ENCODE results near the gene RGS17. TPM values are rescaled to one million over a fixed set of nuclear protein-coding genes. Genes with fewer than 3 reads are reported as not detected.
A peak's percentile ranks its signal among the peaks of the same experiment; 100 is the strongest.

The RGS17 gene
- total RNA-seq, 6 experiments from 2014 or later = not detected

DNA sequence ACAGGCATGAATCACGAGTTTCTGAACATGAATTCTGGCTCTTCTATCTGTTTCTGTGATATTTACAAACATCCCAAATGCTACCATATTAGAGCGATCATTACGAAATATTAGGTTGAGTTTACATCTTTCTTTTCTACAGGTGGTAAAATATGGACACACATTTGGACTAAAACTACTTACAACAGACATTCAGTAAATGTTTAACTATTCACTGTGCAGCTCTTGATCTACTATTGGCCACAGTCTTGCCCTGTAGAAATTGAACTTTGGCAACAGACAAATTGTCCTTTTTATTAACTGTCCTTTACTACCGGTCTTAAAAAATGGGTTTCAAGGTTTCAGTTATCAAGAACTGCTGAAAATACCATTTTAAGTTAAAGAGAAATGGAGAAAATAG, 102.1 kb downstream of the RGS17 start:
- Histone ChIP-seq H3K9me3 (no peaks in the 10 kb centered on the region), H3K27me3 (no peaks in the 10 kb centered on the region), H3K4me1 (peaks cover 0 to 5% (median 0%) of the 10 kb centered on the region in 4 donors), H3K27ac (no peak overlapping the region), H3K36me3 (no peaks in the 10 kb centered on the region), H3K4me3 (no peak overlapping the region)
- no peak for TF ChIP-seq CTCF (IDR thresholded peaks at IDR 0.05)
- TF ChIP-seq POLR2A (IDR thresholded peaks at IDR 0.05) = no peak
- no peak for DNase-seq
- peak; percentile 75 to 90 (median 79) for ATAC-seq
- intact Hi-C loops (cut with DNase I) = no loop called here
- 30% methylated on average over 4 of the region's 4 CpGs for WGBS (ENCODE audit: insufficient coverage, low coverage, low lambda C conversion rate, missing lambda C conversion rate)

DNA sequence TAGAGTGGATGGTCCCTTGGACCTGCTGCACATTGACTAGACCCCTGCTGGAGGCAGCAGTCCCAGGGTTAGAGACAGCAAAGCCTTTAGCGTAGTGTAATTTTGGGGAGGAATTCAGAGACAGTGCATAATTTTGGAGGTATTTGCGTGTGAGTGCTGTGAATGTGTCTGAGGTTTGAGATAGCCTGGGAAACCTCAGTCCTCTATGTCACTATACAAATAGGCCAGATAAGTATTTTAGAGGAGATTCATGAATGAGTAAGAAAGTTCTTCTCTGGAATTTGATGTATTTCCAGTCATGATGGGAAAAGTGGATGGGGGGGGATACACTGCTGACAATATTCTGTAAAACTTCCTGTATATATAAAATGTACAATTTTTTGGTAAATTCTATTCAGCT, 102.8 kb downstream of the RGS17 start:
- H3K4me3 ChIP-seq = no peak overlapping the region
- H3K27ac ChIP-seq = no peak overlapping the region
- no peaks in the 10 kb centered on the region for H3K27me3 ChIP-seq
- ATAC-seq = no peak
- no peaks in the 10 kb centered on the region for H3K36me3 ChIP-seq
- TF ChIP-seq CTCF (IDR thresholded peaks at IDR 0.05) (no peak), POLR2A (IDR thresholded peaks at IDR 0.05) (no peak)
- H3K9me3 ChIP-seq = no peaks in the 10 kb centered on the region
- WGBS (ENCODE audit: insufficient coverage, low coverage, low lambda C conversion rate, missing lambda C conversion rate) = 92% methylated on average over 2 of the region's 2 CpGs
- intact Hi-C loops (cut with DNase I) = no loop called here
- peaks cover 0 to 5% (median 0%) of the 10 kb centered on the region in 4 donors for H3K4me1 ChIP-seq
- DNase-seq = no peak

DNA sequence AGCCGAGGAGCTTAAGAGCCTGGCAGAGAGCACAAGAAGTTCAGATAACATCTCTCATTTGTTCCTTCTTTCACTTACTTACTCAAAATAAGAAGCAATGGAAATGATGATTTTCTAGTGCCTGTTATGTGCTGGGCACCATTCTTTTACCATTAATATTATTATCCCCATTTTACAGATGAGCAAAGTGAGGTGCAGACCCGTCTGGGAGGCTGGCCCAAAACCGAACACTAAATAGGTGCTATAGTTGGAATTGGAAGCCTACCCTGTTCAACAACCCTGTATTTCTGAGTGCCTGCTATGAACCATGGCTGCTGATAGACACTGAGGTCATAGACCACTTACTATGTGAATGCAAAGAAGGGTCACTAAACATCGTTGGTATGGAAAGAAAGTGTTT, 103.6 kb downstream of the RGS17 start:
- Histone ChIP-seq H3K4me3 (no peak overlapping the region), H3K36me3 (no peaks in the 10 kb centered on the region), H3K4me1 (peaks cover 0 to 5% (median 0%) of the 10 kb centered on the region in 4 donors), H3K27ac (no peak overlapping the region), H3K9me3 (no peaks in the 10 kb centered on the region), H3K27me3 (no peaks in the 10 kb centered on the region)
- intact Hi-C loops (cut with DNase I) = no loop called here
- ATAC-seq (no peak), DNase-seq (no peak)
- TF ChIP-seq POLR2A (IDR thresholded peaks at IDR 0.05) (no peak), CTCF (IDR thresholded peaks at IDR 0.05) (no peak)
- WGBS (ENCODE audit: insufficient coverage, low coverage, low lambda C conversion rate, missing lambda C conversion rate) = 65% methylated on average over 3 of the region's 4 CpGs

DNA sequence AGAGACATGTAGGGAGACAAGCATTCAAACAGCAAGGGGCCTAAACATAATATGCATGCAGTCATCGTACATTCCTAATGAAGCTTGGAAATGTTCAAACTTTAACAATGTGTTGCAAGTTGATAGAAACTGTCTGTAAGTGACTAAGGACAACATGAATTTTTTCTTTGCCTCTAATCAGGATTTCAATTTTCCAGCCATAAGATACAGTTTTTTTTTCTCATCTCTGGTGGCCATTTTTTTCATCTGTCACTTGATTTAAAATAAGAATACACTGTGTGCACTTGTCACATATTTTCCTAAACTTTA, 106.4 kb downstream of the RGS17 start:
- Histone ChIP-seq H3K4me3 (no peak overlapping the region), H3K27ac (no peak overlapping the region), H3K9me3 (no peaks in the 10 kb centered on the region), H3K4me1 (peaks cover 0 to 5% (median 0%) of the 10 kb centered on the region in 4 donors), H3K36me3 (no peaks in the 10 kb centered on the region), H3K27me3 (no peaks in the 10 kb centered on the region)
- DNase-seq = no peak
- 0% methylated on average over 1 of the region's 1 CpG for WGBS (ENCODE audit: insufficient coverage, low coverage, low lambda C conversion rate, missing lambda C conversion rate)
- no peak for TF ChIP-seq POLR2A (IDR thresholded peaks at IDR 0.05)
- no peak for TF ChIP-seq CTCF (IDR thresholded peaks at IDR 0.05)
- ATAC-seq = no peak
- intact Hi-C loops (cut with DNase I) = no loop called here
